ENCODE measurements around the gene TOR4A.

- TF ChIP-seq CTCF (IDR thresholded peaks at IDR 0.05) (no peak), POLR2A (IDR thresholded peaks at IDR 0.05) (no peak)
Observed at GRCh38 chr9:137247916-137248175, 29.7 kb upstream of the TOR4A start.
